ENCODE measurements around the gene CRYBG2.
A peak's percentile ranks its signal among the peaks of the same experiment; 100 is the strongest.

The CRYBG2 gene

DNA sequence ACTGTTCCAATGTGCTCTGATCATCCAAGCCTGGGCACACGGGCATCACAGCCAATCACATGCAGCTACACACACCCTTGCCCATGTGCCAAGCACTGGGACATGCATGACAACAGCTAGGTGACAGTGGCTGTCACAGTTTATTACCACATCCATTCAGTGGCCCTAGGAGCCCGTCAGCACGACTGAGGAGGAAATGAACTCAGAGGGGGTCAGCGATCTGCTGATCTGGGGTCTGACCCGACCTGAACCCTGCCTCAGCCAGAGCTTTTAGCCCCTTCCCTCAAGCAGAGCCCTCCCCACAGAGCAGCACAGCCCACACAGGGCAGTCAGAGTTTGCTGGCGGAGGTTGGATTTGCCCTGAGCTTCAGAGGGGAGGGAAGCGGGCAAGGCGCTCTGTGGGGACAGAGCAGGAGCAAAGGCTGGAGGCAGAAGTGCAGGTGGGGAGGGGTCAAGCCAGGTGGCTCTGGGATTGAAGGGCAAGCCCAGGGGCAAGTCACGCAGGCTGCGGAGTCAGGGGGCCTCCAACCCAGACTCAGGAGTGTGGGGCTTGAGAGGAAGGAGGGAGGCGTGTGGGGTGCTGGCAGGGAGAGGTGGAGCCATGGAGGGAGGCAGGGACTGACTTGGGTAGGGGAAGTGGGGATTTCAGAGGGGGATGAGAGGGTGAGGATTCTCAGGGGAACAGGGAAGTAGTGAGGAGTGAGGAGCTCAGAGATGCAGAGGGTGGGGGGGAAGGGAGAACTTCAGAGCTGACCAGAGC is 63.6 kb downstream of the CRYBG2 start:
- no peak for DNase-seq

GRCh38 chr1:26289158-26290059 is 64.5 kb downstream of the CRYBG2 start:
- peak; percentile 53 for DNase-seq

DNA sequence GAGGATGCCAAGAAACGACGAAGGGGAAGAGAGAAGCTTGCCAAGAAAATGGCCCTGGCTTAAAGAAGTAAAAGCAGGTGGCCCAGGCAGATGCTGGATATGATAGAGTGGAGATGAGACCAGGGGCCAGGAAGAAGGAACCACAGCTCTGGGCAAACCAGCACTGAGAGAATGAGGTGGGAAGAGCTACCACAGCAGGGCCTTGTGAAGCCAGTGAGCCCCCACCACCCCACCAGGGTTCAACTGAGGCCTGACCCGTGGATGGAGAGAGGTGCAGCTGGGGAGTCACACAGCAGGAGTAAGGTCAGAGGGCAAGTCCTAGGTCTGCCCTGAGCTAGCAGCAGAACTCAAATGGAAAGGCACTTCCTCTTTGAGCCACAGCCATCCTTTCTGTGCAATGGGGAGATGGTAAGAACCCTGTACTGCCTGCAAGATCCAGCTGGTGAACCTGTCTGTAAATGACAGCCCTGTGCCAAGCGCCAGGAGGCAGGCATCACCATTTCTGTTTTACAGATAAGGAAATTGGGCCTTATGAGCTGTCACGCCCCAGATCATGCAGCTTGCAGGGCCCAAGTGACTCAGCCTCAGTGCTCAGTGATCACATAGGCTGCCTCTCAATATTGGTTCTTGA is 65.5 kb downstream of the CRYBG2 start:
- DNase-seq = peak; percentile 58

DNA sequence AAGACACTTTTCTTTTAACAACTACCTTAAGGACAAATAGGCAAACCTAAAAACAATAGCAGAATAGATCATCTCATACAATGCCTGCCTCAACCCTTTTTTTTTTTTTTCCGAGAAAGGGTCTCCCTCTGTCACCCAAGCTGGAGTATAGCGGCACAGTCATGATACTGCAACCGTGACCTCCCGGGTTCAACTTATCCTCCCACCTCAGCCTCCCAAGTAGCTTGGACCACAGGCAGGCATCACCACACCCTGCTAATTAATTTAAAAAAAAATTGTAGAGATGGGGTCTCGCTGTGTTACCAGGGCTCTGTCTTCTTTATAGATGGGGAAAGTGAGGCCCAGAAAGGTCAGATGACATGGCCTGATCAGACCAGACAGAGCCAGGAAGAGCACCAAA is 66.1 kb downstream of the CRYBG2 start:
- no peak for DNase-seq

- peak; percentile 83 for DNase-seq
These were observed 66.8 kb downstream of the CRYBG2 start for GRCh38 chr1:26287033-26287711.

GRCh38 chr1:26286064-26286416 is 67.9 kb downstream of the CRYBG2 start:
- no peak for DNase-seq

- DNase-seq = peak; percentile 38
These were observed 68.4 kb downstream of the CRYBG2 start for GRCh38 chr1:26285366-26286063.

- DNase-seq = peak; percentile 96
These were observed 69.2 kb downstream of the CRYBG2 start for GRCh38 chr1:26284597-26285347.

DNA sequence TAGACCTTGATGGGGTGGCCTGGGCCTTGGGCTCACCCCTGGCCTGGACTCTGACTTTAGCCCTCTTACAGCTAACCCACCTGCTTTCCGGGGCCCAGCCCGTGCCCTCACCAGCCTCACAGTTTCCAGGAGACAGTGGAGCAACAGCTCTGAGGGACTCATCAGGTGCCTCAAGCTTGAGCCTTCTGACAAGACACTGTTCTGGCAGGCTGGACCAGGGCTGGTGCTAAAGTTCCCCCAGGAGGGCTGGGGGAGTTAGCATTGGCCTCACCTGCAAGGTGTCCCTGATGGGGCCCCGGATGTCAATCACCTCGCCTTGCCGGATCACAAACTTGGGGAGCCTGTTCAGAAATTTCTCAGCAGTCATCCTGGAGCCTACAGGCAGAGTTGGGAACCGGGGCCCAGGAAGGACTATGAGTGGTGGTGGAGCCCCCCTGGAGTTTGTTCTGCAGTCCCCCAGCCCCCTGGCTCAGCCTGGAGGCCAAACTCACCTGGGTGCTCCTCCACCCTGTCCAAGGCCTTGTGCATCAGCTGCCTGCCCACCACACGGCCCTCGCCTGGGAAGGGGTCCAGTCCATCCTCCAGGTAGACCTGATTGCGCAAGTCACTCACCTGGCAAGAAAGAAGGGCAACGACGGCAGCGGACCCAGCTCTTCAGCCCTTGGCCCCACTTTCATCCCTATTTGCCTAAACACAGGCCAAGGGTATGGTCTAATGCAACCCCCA is 69.9 kb downstream of the CRYBG2 start:
- DNase-seq = no peak

DNA sequence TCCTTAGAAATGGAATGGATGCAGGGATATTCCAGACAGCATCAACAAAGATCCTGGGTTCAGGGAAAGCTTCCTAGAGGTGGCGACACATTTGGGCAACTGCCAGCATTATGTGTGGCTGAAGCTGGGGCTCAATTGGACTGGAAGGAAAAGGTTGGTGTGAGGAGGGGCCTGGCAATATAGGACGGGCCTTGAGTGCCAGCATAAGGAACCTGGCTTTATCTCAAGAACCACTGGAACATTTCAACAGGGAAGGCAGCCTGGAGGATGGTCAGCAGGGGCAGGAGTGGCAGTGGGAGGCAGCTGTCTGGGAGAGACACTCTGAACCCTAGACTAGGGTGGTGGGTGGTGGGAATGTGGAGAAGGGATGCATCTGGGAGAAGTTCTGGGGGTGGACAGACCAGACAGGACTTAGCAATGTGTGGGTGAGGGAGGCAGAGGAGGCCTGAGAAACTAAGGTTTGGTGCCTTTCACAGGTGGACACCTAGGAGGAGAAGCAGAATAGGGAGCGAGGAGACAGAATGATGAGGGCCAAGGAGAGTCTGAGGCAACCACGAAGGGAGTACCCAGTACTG is 70.6 kb downstream of the CRYBG2 start:
- DNase-seq = no peak

DNA sequence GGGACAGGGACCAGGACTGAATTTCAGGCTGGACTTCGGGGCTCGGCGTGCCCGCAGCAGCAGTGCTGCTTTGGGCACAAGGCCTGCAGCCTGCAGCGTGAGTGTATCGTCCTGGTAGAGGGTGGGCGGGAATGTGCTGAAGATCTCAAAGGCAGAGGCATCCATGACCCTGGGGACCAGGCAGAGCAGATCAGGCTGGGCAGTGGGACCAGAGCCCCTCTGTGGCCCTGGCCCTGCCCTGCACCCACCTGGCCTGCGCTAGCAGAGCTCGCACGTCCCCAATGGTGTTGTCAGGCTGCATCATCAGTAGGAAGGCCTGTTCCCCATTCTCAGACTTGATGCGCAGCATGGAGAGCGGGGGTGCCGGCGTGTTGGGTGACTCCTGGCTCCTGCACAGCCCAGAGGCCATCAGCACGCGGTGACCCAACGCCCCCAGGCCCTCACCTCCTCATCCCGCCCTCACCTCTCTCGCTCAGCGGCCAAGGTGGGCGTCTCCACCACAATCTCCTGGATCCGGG is 71.5 kb downstream of the CRYBG2 start:
- no peak for DNase-seq

DNA sequence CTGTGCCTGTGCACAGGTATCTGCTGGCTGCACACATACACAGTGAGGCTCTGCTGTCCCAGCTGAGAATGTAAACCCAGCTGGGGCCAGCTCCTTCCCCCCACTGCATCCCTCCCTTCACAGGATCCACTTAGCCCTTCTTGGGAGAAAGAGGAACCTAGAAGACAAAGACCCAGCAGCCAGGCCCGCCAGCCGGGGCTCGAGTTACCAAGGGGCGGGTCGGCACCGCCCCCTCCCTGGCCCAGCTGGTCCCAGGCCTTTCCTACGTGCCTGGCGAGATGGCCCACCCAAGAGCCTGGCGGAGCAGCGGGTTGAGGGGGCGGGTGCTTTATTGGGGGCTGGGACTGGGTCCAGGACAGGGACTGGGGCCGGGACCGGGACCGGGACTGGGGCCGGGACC is 72.0 kb downstream of the CRYBG2 start:
- no peak for DNase-seq

- DNase-seq = no peak
These were observed 72.6 kb downstream of the CRYBG2 start for GRCh38 chr1:26281091-26281958.

DNA sequence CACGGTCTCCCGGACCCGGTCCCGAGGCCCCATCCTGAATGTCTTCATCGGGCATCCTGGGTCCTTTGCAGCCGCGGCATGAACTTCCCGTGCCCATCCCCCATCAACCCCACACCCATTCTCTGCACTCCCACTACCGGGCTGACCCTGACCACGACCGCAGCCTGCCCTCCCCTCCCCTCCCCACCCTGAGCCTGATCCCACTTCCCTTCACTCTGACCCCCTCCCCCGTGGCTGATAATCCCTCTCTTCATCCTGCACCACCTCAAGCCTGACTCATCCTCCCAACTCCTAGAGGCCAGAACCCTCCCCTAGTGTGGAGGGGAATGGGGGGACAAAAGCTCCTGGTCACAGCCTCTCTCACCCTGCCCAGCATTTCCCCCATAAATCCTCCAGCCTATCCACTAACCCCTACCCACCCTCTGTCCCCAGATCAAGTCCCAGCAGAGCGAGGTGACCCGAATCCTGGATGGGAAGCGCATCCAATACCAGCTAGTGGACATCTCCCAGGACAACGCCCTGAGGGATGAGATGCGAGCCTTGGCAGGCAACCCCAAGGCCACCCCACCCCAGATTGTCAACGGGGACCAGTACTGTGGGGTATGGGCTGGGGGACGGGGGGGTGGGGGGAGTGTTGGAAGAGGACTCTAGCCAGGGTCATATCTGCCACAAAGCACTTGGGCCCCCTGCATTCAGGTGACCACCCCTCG is 73.4 kb downstream of the CRYBG2 start:
- DNase-seq = no peak

DNA sequence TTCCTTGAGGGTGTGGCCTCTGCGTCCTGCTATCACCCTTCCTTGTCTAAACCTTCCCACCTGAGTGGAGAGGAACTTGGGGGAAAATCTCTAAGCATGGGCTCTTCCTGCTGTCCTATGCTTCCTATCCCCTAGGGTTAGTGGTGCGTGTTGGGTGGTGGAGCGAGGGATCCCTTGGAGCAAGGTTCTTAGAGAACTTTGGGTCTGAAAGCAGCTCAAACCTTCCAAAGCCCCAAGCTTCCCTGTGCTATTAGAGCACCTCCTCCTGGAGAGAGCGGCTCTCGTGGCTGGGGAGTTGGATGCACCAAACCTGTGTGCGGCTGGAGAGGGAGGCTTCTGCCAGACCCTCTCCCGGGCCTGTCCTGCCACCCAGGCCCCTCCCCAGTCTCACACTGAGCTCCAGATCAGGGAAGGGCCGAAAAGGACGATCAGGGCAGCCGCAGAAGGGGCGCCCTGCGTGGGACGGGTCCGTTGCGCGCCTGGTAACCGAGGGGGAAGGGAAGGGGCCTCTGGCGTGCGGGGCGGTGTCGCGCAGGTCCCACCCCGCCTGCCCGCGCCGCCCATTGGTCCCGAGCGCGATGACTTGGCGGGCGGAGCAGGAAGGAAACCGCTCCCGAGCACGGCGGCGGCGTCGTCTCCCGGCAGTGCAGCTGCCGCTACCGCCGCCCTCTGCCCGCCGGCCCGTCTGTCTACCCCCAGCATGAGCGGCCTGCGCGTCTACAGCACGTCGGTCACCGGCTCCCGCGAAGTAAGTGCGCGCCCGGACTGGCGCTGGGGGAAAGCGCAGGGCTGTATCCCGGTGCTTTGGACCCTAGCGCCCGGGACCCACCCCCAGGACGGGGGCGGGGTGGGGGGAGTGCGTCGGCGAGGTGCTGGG is 74.2 kb downstream of the CRYBG2 start, which contains the start of gene SH3BGRL3:
Gene SH3BGRL3 (plus strand): TSS at position 631 of the 877 bp plus-strand sequence. CDS start 70 bp downstream, at position 701.
- peak; percentile 83 for DNase-seq

DNA sequence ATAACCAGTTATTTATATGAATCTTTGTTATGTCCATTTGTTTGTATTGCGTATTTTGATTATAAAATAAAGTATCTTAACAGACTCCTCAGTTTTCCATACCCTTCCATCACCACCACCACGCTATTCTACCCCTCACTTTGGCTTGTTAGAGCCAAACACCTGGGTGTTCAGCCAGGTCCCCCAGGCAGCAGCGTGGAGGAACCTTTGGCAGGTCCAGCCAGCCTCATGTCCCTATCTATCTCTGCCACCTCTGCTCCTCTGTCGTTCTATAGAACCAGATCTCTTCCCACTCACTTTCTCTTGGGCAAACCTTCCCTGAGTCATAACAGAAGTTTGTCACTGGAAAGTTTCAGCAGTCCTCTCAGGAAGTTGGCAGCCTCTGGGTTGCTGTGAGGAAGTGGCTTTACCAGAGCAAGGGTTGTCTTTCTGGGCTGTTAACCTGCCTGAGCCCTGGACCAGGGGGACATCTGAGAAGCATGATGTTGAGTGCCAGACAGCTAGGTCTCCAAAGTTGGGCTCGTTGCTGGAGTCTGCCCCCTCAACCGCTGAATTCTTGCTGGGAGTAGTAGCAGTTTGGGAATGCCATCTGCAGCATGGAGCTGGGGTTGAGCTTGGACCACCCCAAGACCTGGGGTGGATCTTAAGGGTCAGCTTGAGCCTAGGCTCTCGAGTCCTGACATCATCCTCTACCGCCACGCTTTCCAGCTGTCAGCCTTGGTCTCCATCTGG is 75.0 kb downstream of the CRYBG2 start:
- no peak for DNase-seq

- no peak for DNase-seq
These were observed 75.6 kb downstream of the CRYBG2 start for GRCh38 chr1:26278303-26278702.

Data from activated gamma-delta T cell treated with Interleukin-2 at 50 U/mL for 16 hours (primary cell).